ENCODE measurements around the gene CDH4. TPM values are rescaled to one million over a fixed set of nuclear protein-coding genes. Genes with fewer than 3 reads are reported as not detected.

The CDH4 gene
- total and polyA plus RNA-seq, 12 donors: 0.04 to 0.25 (median 0.08) TPM; not detected in 5

- TF ChIP-seq, protein P1, sequence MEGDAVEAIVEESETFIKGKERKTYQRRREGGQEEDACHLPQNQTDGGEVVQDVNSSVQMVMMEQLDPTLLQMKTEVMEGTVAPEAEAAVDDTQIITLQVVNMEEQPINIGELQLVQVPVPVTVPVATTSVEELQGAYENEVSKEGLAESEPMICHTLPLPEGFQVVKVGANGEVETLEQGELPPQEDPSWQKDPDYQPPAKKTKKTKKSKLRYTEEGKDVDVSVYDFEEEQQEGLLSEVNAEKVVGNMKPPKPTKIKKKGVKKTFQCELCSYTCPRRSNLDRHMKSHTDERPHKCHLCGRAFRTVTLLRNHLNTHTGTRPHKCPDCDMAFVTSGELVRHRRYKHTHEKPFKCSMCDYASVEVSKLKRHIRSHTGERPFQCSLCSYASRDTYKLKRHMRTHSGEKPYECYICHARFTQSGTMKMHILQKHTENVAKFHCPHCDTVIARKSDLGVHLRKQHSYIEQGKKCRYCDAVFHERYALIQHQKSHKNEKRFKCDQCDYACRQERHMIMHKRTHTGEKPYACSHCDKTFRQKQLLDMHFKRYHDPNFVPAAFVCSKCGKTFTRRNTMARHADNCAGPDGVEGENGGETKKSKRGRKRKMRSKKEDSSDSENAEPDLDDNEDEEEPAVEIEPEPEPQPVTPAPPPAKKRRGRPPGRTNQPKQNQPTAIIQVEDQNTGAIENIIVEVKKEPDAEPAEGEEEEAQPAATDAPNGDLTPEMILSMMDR (IDR thresholded peaks at IDR 0.05): no peak
- intact Hi-C loops (cut with DNase I): no loop called here
- Histone ChIP-seq H3K27me3 (peaks cover 0 to 62% (median 21%) of the 10 kb centered on the region in 7 donors), H3K27ac (no peak overlapping the region), H3K4me3 (no peak overlapping the region), H3K36me3 (no peaks in the 10 kb centered on the region), H3K9me3 (no peaks in the 10 kb centered on the region), H3K4me1 (peaks cover 0 to 5% (median 0%) of the 10 kb centered on the region in 9 donors)
- ATAC-seq (no peak), DNase-seq (no peak)
- WGBS, 2 donors: 85 to 86% methylated on average over 7 of the region's 7 CpGs
Measured at GRCh38 chr20:61439251-61439650, 187.2 kb downstream of the CDH4 start.

DNA sequence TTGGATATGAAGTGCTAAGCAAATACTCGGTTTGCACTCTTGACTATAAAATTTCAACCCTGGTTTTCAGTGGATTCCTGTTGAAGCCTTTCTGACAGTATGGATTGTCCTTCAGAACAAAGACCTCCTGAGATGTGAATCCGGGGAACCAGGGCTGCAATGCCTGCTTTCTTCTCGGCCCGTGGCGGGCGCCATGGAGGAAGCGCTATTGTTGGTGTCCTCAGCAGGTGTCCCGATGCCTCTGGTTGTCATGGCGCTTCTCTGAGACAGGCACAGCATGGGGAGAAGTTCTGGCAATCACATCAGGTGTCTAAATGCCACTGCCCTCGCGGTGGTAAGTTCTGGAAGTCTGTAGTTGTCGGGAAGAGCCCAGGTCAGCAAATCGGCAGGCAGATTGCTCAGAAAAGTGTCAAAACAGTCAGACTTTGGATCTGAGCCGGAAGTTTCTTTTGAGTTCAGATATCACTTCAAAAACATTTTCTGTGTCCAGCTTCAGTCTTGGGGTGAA lies 188.5 kb downstream of the CDH4 start:
- ATAC-seq (no peak), DNase-seq (no peak)
- H3K4me3 ChIP-seq: no peak overlapping the region
- peaks cover 0 to 5% (median 0%) of the 10 kb centered on the region in 9 donors for H3K4me1 ChIP-seq
- TF ChIP-seq, protein P1 (IDR thresholded peaks at IDR 0.05): no peak
- H3K27me3 ChIP-seq: peaks cover 0 to 56% (median 11%) of the 10 kb centered on the region in 7 donors
- intact Hi-C loops (cut with DNase I): no loop called here
- no peaks in the 10 kb centered on the region for H3K36me3 ChIP-seq
- H3K27ac ChIP-seq: no peak overlapping the region
- 73 to 76% methylated on average over 14 of the region's 14 CpGs for WGBS, 2 donors
- H3K9me3 ChIP-seq: no peaks in the 10 kb centered on the region

DNA sequence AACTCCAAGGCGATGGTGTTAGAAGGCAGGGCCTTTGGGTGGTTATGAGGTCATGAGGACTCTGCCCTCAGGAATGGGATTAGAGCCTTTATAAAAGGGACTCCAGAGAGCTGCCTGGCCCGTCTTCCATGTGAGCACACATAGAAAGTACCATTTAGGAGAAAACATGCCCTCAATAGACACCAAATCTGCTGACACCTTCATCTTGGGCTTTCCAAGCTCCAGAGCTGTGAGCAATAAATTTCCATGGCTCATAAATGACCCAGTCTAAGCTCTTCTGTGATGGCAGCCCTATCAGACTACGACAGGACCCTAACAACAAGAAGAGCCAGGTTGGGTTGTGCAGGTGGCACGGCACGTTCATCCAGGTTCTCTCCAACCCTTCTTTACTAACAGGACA lies 189.5 kb downstream of the CDH4 start:
- no peak overlapping the region for H3K4me3 ChIP-seq
- DNase-seq (no peak), ATAC-seq (no peak)
- H3K36me3 ChIP-seq: no peaks in the 10 kb centered on the region
- no peak overlapping the region for H3K27ac ChIP-seq
- peaks cover 0 to 50% (median 5%) of the 10 kb centered on the region in 7 donors for H3K27me3 ChIP-seq
- TF ChIP-seq, protein P1 (IDR thresholded peaks at IDR 0.05): no peak
- no peaks in the 10 kb centered on the region for H3K9me3 ChIP-seq
- H3K4me1 ChIP-seq: peaks cover 0 to 5% (median 0%) of the 10 kb centered on the region in 9 donors
- intact Hi-C loops (cut with DNase I): no loop called here
- 83 to 84% methylated on average over 5 of the region's 5 CpGs for WGBS, 2 donors

- no peaks in the 10 kb centered on the region for H3K36me3 ChIP-seq
- no peak overlapping the region for H3K4me3 ChIP-seq
- H3K27me3 ChIP-seq: peaks cover 0 to 44% (median 5%) of the 10 kb centered on the region in 7 donors
- no peak for DNase-seq
- H3K9me3 ChIP-seq: no peaks in the 10 kb centered on the region
- ATAC-seq: no peak
- intact Hi-C loops (cut with DNase I): no loop called here
- H3K27ac ChIP-seq: no peak overlapping the region
- peaks cover 0 to 5% (median 0%) of the 10 kb centered on the region in 9 donors for H3K4me1 ChIP-seq
- TF ChIP-seq, protein P1 (IDR thresholded peaks at IDR 0.05): no peak
- 61 to 65% methylated on average over 13 of the region's 13 CpGs for WGBS, 2 donors
Measured at GRCh38 chr20:61442075-61442670, 190.1 kb downstream of the CDH4 start.

All from heart right ventricle (tissue), 16 donors.